NCI-H128 (cell line): ENCODE results near the gene DAND5.
A peak's percentile ranks its signal among the peaks of the same experiment; 100 is the strongest.

Source experiments
- DNase-seq: peaks from one replicate; lab custom pipeline; 2025; ENCODE audit not compliant: unreplicated experiment; lab: John Stamatoyannopoulos, UW

Gene DAND5

DNA sequence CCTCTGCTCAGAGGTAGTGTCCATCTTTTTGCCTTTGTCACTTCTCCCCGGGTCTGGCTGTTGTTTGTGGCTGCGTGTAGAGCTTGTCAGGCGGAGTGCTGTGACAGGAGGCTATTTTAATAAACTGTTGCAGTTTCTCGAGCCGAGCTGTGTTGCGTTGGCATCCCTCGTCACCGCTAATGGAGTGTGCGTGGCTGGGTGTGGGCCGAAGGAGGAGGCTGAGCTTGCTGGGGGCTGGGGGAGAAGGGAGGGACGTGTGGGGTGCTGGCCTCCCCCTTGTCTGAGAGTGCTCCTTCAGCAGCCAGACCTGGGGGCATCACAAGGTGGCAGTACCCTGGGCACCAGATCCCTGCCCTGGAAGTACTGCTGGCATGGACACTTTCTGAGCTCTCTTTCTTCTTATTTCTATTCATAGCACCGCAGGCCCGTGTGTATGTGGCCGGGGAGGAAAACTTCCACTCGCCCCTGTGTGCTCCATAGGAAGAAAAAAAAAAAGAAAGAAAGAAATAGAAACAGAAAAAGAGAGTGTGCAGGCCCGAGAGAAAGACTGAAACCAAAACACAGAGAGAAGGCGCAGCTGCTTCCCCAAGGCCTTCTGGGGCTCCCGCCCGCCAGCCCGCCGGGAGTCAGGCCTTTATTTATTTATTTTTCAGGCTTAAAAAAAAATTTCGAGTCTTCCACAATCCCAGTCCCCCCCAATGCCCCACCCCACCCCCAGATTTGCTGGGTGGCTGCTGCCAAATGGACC lies 52.9 kb downstream of the DAND5 start:
- no peak for DNase-seq

DNA sequence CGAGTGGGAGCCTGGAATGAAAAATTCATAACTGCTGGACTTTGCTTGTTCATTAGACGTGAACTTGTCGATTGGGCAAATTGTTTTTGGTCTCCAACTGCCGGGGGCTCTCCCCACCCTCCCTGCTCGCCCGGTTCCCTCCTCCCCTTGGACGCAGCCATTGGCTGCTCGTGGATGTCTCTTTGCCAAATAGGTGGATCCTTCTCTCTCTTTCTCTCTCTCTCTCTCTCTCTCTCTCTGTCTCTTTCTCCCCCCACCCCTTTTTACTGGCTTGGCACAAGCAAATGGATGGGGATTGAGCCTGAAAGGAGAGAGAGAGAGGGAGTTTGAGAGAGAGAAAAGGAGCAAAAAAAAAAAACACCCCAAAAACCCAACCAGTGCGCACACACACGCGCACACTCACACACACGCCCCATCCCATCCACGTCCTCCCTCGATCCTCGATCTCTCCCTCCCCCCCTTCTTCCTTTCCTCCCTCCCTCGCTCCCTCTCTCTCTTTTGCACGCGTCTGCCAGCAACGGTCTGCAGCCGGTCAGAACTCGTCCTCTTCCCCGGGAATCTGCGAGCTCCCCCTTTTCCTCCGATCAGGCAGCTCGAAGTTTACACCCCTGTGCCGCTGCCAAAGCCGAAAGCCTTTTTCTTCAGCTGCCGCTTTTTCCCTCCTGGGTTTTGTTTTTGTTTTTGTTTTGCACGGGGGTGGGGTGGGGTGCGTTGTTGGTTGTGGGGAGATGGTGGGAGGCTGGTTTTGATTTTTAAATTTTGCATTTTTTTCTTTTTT lies 53.7 kb downstream of the DAND5 start:
- DNase-seq = peak; percentile 27

DNA sequence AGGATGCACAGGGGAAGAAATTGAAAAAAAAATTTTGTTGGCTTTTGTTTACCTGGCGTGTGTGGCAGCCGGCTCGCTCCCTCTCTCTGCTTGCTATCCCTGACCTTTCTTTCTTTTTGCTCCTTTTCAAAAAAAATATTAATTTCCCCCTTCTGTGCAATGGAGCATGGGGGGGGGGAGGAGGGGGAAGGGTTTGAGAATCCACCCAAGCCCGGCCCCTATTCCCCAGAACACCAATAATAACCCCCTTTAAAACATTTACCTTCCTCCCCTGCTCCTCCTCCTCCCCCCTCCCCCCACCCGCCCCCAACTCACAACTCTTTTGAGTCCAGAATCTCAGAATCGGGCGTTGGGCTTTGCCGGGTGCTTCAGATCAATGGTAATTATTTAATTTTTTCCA lies 54.3 kb downstream of the DAND5 start:
- no peak for DNase-seq
